ENCODE results near the gene ERBB4. TPM values are rescaled to one million over a fixed set of nuclear protein-coding genes. Genes with fewer than 3 reads are reported as not detected.

The ERBB4 gene
- total RNA-seq, 4 donors from 2014 or later, result 0.09 to 0.67 TPM; not detected in 2

- H3K4me3 ChIP-seq, result no peak overlapping the region
- no peak overlapping the region for H3K27ac ChIP-seq
- H3K9me3 ChIP-seq, result no peaks in the 10 kb centered on the region
- no peaks in the 10 kb centered on the region for H3K4me1 ChIP-seq
- H3K27me3 ChIP-seq, result no peaks in the 10 kb centered on the region
- no peak for TF ChIP-seq POLR2A (IDR thresholded peaks at IDR 0.05)
- TF ChIP-seq CTCF (IDR thresholded peaks at IDR 0.05), result no peak
- no peak for DNase-seq
- no peaks in the 10 kb centered on the region for H3K36me3 ChIP-seq
Observed at GRCh38 chr2:212076456-212076855, 462.1 kb downstream of the ERBB4 start.

GRCh38 chr2:212073360-212073759 lies 465.2 kb downstream of the ERBB4 start:
- TF ChIP-seq CTCF (IDR thresholded peaks at IDR 0.05) (no peak), POLR2A (IDR thresholded peaks at IDR 0.05) (no peak)

GRCh38 chr2:212066546-212066945 lies 472.1 kb downstream of the ERBB4 start:
- Histone ChIP-seq H3K27me3 (no peaks in the 10 kb centered on the region), H3K9me3 (no peaks in the 10 kb centered on the region), H3K4me3 (no peak overlapping the region), H3K36me3 (no peaks in the 10 kb centered on the region), H3K27ac (no peak overlapping the region), H3K4me1 (no peaks in the 10 kb centered on the region)
- DNase-seq, result no peak
- TF ChIP-seq CTCF (IDR thresholded peaks at IDR 0.05), result no peak

More at GRCh38 chr2:212073360-212073759, 465.2 kb downstream of the ERBB4 start:
- Histone ChIP-seq H3K4me3 (no peak overlapping the region), H3K27me3 (no peaks in the 10 kb centered on the region), H3K36me3 (no peaks in the 10 kb centered on the region), H3K27ac (no peak overlapping the region), H3K9me3 (no peaks in the 10 kb centered on the region), H3K4me1 (no peaks in the 10 kb centered on the region)
- no peak for DNase-seq

- no peak for DNase-seq
- H3K4me1 ChIP-seq, result no peaks in the 10 kb centered on the region
- no peaks in the 10 kb centered on the region for H3K36me3 ChIP-seq
- no peak overlapping the region for H3K27ac ChIP-seq
- H3K9me3 ChIP-seq, result no peaks in the 10 kb centered on the region
- no peaks in the 10 kb centered on the region for H3K27me3 ChIP-seq
- TF ChIP-seq CTCF (IDR thresholded peaks at IDR 0.05) (no peak), POLR2A (IDR thresholded peaks at IDR 0.05) (no peak)
- H3K4me3 ChIP-seq, result no peak overlapping the region
Observed at GRCh38 chr2:212064318-212064717, 474.3 kb downstream of the ERBB4 start.

- H3K27ac ChIP-seq, result no peak overlapping the region
- DNase-seq, result no peak
Observed at GRCh38 chr2:212052412-212053159, 486.0 kb downstream of the ERBB4 start.

More at GRCh38 chr2:212052412-212053159, 486.0 kb downstream of the ERBB4 start:
- Histone ChIP-seq H3K36me3 (no peaks in the 10 kb centered on the region), H3K4me1 (no peaks in the 10 kb centered on the region), H3K27me3 (no peaks in the 10 kb centered on the region), H3K9me3 (peaks cover 0 to 2% (median 0%) of the 10 kb centered on the region in 4 donors), H3K4me3 (no peak overlapping the region)
- no peak for TF ChIP-seq CTCF (IDR thresholded peaks at IDR 0.05)
- TF ChIP-seq POLR2A (IDR thresholded peaks at IDR 0.05), result no peak

All from Peyer's patch (tissue), 4 donors.